ENCODE data around the gene ARL14EP.

ARL14EP gene

GRCh38 chr11:30364837-30365482, 42.1 kb downstream of the ARL14EP start:
- DNase-seq (ENCODE audit: low read depth): no peak
- H3K4me3 ChIP-seq (ENCODE audit: low read depth, low read length): no peak overlapping the region
- TF ChIP-seq CTCF (IDR thresholded peaks at IDR 0.05; ENCODE audit: insufficient read depth, low read depth, low read length, missing control alignments): no peak

- TF ChIP-seq CTCF (IDR thresholded peaks at IDR 0.05; ENCODE audit: insufficient read depth, low read depth, low read length, missing control alignments): no peak
- peak; percentile 18 for DNase-seq (ENCODE audit: low read depth)
- no peak overlapping the region for H3K4me3 ChIP-seq (ENCODE audit: low read depth, low read length)
Observed at GRCh38 chr11:30365793-30366517, 43.1 kb downstream of the ARL14EP start.

GRCh38 chr11:30368394-30368793, 45.5 kb downstream of the ARL14EP start:
- no peak for DNase-seq (ENCODE audit: low read depth)
- TF ChIP-seq CTCF (IDR thresholded peaks at IDR 0.05; ENCODE audit: insufficient read depth, low read depth, low read length, missing control alignments): no peak
- H3K4me3 ChIP-seq (ENCODE audit: low read depth, low read length): no peak overlapping the region

GRCh38 chr11:30370164-30370563, 47.3 kb downstream of the ARL14EP start:
- no peak overlapping the region for H3K4me3 ChIP-seq (ENCODE audit: low read depth, low read length)
- no peak for TF ChIP-seq CTCF (IDR thresholded peaks at IDR 0.05; ENCODE audit: insufficient read depth, low read depth, low read length, missing control alignments)
- no peak for DNase-seq (ENCODE audit: low read depth)

GRCh38 chr11:30377347-30377746, 54.4 kb downstream of the ARL14EP start:
- DNase-seq (ENCODE audit: low read depth): no peak
- H3K4me3 ChIP-seq (ENCODE audit: low read depth, low read length): no peak overlapping the region
- TF ChIP-seq CTCF (IDR thresholded peaks at IDR 0.05; ENCODE audit: insufficient read depth, low read depth, low read length, missing control alignments): no peak

GRCh38 chr11:30380846-30381245, 57.9 kb downstream of the ARL14EP start:
- no peak for TF ChIP-seq CTCF (IDR thresholded peaks at IDR 0.05; ENCODE audit: insufficient read depth, low read depth, low read length, missing control alignments)

More at GRCh38 chr11:30380846-30381245, 57.9 kb downstream of the ARL14EP start:
- no peak for DNase-seq (ENCODE audit: low read depth)
- H3K4me3 ChIP-seq (ENCODE audit: low read depth, low read length): no peak overlapping the region
